Subcutaneous adipose tissue (tissue), 4 donors: Measurements from ENCODE around the gene GTF2A1. TPM values are rescaled to one million over a fixed set of nuclear protein-coding genes. Genes with fewer than 3 reads are reported as not detected.

Source experiments
- total RNA-seq, 4 donors: library from RNA; depleted of rRNA; stranded (reverse); fragments of >200 nt; gene quantifications; one replicate each; pipeline ENCODE4 v1.1.0, GENCODE V29; 2016
- TF ChIP-seq, protein P1 (sequence below): fragments of 450-650 bp; IDR thresholded peaks from one replicate; pipeline ENCODE4 v1.5.1; 2016; ENCODE audit warnings: low read depth, mild to moderate bottlenecking, control low read depth, antibody characterized with exemption, moderate library complexity

The GTF2A1 gene
- total RNA-seq, 4 donors from 2014 or later = 23.4 to 34.1 (median 30.2) TPM

DNA sequence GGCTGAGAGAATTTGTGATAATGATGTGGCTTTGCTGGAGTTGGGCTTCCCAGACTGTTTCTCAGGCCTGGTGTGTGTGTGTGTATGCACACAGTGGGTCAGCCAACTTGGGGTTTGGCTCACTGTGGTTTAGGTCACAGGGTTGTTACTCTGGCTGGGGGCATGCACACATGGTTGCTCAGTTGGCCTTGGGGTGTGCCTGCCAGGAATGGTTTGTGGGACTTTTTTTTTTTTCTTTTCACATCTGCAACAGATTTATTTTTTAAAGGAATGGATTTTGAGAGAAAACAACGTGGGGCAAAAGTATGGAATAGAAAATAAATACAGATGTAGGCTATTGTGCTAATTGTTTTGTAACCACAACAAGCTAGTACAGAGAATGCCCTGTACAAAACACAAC, 25.0 kb upstream of the GTF2A1 start:
- TF ChIP-seq, protein P1, sequence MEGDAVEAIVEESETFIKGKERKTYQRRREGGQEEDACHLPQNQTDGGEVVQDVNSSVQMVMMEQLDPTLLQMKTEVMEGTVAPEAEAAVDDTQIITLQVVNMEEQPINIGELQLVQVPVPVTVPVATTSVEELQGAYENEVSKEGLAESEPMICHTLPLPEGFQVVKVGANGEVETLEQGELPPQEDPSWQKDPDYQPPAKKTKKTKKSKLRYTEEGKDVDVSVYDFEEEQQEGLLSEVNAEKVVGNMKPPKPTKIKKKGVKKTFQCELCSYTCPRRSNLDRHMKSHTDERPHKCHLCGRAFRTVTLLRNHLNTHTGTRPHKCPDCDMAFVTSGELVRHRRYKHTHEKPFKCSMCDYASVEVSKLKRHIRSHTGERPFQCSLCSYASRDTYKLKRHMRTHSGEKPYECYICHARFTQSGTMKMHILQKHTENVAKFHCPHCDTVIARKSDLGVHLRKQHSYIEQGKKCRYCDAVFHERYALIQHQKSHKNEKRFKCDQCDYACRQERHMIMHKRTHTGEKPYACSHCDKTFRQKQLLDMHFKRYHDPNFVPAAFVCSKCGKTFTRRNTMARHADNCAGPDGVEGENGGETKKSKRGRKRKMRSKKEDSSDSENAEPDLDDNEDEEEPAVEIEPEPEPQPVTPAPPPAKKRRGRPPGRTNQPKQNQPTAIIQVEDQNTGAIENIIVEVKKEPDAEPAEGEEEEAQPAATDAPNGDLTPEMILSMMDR = no peak

DNA sequence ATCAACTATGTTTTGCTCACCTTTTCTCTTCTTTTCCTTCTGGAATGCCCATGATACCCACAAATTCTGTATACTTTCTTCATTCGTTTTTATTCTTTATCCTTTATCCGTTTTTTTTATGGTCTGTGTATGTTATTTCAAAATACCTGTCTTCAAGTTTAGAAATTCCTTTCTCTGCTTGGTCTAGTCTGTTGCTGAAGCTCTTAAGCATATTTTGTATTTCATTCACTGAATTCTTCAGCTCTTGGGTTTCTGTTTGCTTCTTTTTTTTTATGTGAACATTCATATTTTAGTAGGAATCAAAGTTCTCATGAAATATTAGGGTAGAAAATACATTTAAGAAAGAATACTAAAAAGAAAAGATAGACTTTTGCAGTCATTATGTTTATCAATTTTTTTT, 22.7 kb upstream of the GTF2A1 start:
- TF ChIP-seq, protein P1 = no peak

DNA sequence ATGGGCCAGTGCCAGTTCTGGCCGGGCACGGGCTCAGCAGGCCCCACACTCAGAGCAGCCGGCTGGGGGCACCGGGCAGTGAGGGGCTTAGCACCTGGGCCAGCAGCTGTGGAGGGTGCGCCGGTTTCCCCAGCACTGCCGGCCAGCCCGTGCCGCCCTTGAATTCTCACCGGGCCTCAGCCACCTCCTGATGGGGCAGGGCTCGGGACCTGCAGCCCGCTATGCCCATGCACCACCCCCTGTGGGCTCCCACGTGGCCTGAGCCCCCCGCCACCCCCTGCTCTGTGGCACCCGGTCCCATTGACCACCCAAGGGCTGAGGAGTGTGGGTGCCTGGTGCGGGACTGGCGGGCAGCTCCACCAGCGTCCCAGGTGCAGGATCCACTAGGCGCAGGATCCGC, 15.4 kb upstream of the GTF2A1 start:
- TF ChIP-seq, protein P1 = no peak

DNA sequence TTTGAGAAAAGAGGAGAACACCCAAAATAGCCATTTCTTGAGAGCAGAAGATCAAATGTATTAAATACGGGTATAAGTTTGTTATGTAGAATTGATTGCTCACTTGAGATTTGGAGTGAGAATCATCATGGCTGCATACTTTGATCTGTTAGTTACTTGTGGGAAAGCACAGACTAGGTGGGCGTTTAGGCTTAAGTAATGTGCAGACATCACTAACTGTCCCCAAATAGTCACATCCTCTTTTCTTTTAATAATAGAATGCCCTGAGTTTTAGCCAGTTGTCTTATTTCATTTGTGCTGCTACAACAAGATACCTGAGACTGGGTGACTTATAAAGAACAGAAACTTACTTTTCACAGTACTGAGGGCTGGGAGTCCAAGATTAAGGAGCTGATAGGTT, 14.3 kb upstream of the GTF2A1 start:
- TF ChIP-seq, protein P1 = no peak

DNA sequence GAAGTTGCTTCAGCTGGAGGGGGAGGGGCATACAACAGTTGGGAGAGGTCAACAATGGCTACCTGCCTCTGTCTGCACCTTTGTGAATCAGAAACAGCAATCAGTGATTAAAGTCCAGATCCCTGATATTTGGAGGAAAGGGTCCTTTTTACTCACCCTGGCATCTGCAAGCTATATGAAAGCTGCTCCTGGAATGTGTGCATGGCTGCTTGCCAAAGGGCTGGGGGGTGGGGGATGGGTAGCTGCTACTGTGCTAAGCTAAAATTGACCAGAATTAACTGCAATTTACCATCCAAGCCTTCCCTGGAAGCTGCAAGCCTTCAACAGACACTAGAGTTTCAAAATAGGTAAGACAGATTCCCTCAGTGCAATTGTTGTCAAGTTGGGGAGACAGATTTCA, 13.5 kb upstream of the GTF2A1 start:
- TF ChIP-seq, protein P1 = no peak

DNA sequence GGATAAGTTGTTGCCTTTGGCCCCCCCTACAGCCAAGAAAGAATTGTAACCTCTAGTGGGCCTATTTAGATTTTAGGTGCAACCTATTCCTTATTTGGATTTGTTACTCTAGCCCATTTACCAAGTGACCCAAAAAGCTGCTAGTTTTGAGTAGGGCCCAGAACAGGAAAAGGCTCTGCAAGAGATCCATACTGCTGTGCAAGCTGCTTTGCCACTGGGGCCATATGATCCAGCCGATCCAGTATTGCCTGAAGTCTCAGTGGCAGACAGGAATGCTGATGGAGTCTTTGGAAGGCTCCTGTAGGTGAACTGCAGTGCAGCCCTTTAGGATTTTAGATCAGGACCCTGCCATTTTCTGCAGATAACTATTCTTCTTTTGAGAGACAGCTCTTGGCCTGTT, 12.9 kb upstream of the GTF2A1 start:
- TF ChIP-seq, protein P1 = no peak

DNA sequence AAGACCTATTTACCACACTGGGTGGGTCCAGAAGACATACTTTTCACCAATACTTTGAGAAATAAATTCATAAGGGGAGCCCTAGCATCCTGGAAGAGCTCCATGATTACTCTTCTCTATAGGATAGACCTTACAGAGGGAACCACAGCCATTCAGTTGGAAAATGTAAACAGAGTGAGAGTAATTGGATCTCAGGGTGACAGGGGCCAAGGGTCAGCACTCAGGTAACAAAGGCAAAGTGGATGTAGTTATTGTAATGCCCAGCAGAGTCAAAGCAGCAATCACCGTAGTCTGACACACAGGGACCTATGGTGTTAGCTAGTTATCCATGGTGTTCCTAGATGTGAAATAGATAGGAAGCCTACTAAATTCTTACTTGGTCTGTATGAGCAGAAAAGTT, 10.8 kb upstream of the GTF2A1 start:
- TF ChIP-seq, protein P1 = no peak
